Heart left ventricle (tissue), 16 donors: ENCODE data around the gene CAMKMT. TPM values are rescaled to one million over a fixed set of nuclear protein-coding genes. Genes with fewer than 3 reads are reported as not detected.
"Not testable (repeated sequence)": the region's sequence is repeated elsewhere in the genome, so short reads cannot be mapped to it uniquely, and the experiment has no call there.

ENCODE experiments used
- ATAC-seq, 4 donors: fragments of 200-7000 bp; cut with Tn5 transposase; one replicate each; pipeline ENCODE4 v1.9.1; 2020 to 2022; ENCODE audit warnings: moderate library complexity in 4 of 4, mild to moderate bottlenecking in 3 of 4, moderate number of reproducible peaks in 1 of 4
- DNase-seq, 5 donors: peaks; one replicate each; pipeline ENCODE4 v3.0.0-alpha.2; 2020
- H3K27ac ChIP-seq, 12 donors: fragments of 200-600 bp; sonication (generic) in 4 of 12; one replicate each; pipeline versions ENCODE4 v1.5.0 to v1.8.0; 2016 to 2022; ENCODE audit warnings: mild to moderate bottlenecking in 2 of 12
- H3K27me3 ChIP-seq, 9 donors: fragments of 200-600 bp; sonication (generic) in 2 of 9; one replicate each; pipeline versions ENCODE4 v1.5.1 to v1.8.0; 2016 to 2022; ENCODE audit warnings: mild to moderate bottlenecking in 3 of 9
- H3K36me3 ChIP-seq, 9 donors: fragments of 200-600 bp; sonication (generic) in 2 of 9; one replicate each; pipeline versions ENCODE4 v1.5.0 to v1.8.0; 2018 to 2022; ENCODE audit warnings: mild to moderate bottlenecking in 2 of 9
- H3K4me1 ChIP-seq, 12 donors: fragments of 200-600 bp; sonication (generic) in 4 of 12; one replicate each; pipeline versions ENCODE4 v1.5.0 to v1.8.0; 2016 to 2022; ENCODE audit warnings: mild to moderate bottlenecking in 3 of 12
- H3K4me3 ChIP-seq, 12 donors: fragments of 200-600 bp; sonication (generic) in 4 of 12; one replicate each; pipeline versions ENCODE4 v1.5.0 to v1.8.0; 2017 to 2022; ENCODE audit warnings: mild to moderate bottlenecking in 9 of 12, moderate library complexity in 4 of 12
- H3K9me3 ChIP-seq, 12 donors: fragments of 200-600 bp; sonication (generic) in 4 of 12; one replicate each; pipeline versions ENCODE4 v1.5.0 to v1.8.0; 2016 to 2022; ENCODE audit warnings: mild to moderate bottlenecking in 1 of 12
- POLR2A ChIP-seq, 2 donors: fragments of 450-650 bp; IDR thresholded peaks; one replicate each; pipeline ENCODE4 v1.6.1; 2017; ENCODE audit warnings: antibody characterized with exemption in 2 of 2, mild to moderate bottlenecking in 2 of 2, moderate library complexity in 2 of 2
- WGBS, 4 donors: extraction: QIAGEN DNeasy Blood & Tissue Kit in 2 of 4; methylation state at CpG; one replicate each; pipeline versions ENCODE4 v1.1.5 to v1.1.7; 2013 to 2018; 5-methylcytosine and 5-hydroxymethylcytosine counted together
- intact Hi-C, 10 donors: fragments of 100-400 bp; cut with DNase I; formaldehyde crosslinking; loops; one replicate each; pipeline versions ENCODE4 v1.11.1 to v1.14.2; 2022
- polyA plus RNA-seq, 2 donors: library from polyadenylated mRNA; stranded (reverse); fragments of 200-250 nt; gene quantifications; one replicate each; pipeline ENCODE4 v1.2.3, GENCODE V29; 2013
- total RNA-seq, 9 donors: library from RNA; depleted of rRNA in 2 of 9; stranded (reverse); fragments of >200 nt in 2 of 9; fragmentation: NEBNext Ultra II Directional in 3 of 9; extraction: Animal tissue kit (Norgen Biotek cat#: 25700) in 3 of 9; gene quantifications; one replicate each; pipeline versions ENCODE4 v1.1.0 to v1.2.4, GENCODE V29; 2016 to 2023
- TF ChIP-seq, protein P1 (sequence below), 12 donors: fragments of 200-600 bp; sonication (generic) in 4 of 12; IDR thresholded peaks; one replicate each; pipeline versions ENCODE4 v1.5.0 to v1.8.0; 2018 to 2022; ENCODE audit warnings: antibody characterized with exemption in 12 of 12, mild to moderate bottlenecking in 5 of 12
- donor health status: ischemic (EF 13 %, LVEDD 7.1; RV severe dilation, severe dysfunction).
- donor health status: healthy with polysubstance abuse.
- donor health status: DM: no; HTN: yes; CAD: no.
- donor health status: DM: no; HTN: no; CAD: no.
- donor health status: ischemic (EF 25% LVEDD 6.9; RV normal size, moderate dysfunction).
- donor health status: ischemic (EF 25% LVEDD 5.7; RV mildly dilated, moderate dysfunction).
- donor health status: healthy.
- donor health status: DM: yes; HTN: yes; CAD: no.
- donor health status: ischemic (EF 35%, LVEDD 5.7; RV mildly dilated, moderate dysfunction).
- donor health status: nonischemic (EF 11% LVEDD 7.7; RV severe dilation, severe dysfunction).
- donor health status: DM: yes; HTN: yes; CAD: no.
- donor health status: PGD.
- donor health status: ischemic (EF 29% LVEDD 5.4; RV normal size, mild dysfunction).
- donor health status: nonischemic (EF 23%, LVEDD 6.1; RV moderate dilation, normal function).

Gene CAMKMT
- total and polyA plus RNA-seq, 11 donors, result 2.5 to 10.1 (median 4.4) TPM

DNA sequence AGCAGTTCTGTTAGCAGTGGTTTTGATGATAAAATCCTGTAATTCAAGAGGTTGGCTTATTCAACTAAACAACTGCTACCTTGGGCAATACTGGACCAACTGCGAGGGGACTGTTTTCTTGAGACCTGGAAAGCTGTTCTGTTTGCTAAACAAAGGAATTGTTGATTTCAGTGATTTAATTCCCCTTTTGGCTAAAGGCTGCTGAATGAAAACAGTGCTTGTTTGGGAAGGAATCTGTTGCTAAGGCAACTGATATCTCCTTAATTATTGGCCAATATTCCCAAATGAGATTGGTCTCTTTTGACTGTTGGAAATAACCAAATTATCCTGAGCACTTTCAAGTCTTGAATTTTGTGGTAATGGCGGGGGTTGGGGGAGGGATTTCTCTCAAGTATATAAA, 136.8 kb downstream of the CAMKMT start:
- Histone ChIP-seq H3K4me1 (no peaks in the 10 kb centered on the region), H3K36me3 (no peaks in the 10 kb centered on the region), H3K27ac (no peak overlapping the region), H3K4me3 (no peak overlapping the region), H3K27me3 (no peaks in the 10 kb centered on the region), H3K9me3 (no peaks in the 10 kb centered on the region)
- 77 to 88% (median 81%) methylated on average over 2 of the region's 2 CpGs for WGBS, 4 donors
- intact Hi-C loops, result loop anchor here in 1 of 10 donors (10.0 kb wide), 1 partner anchor 56 kb away; no protein-coding TSS in a partner anchor
- no peak for DNase-seq
- no peak for TF ChIP-seq POLR2A (IDR thresholded peaks at IDR 0.05)
- TF ChIP-seq, protein P1, sequence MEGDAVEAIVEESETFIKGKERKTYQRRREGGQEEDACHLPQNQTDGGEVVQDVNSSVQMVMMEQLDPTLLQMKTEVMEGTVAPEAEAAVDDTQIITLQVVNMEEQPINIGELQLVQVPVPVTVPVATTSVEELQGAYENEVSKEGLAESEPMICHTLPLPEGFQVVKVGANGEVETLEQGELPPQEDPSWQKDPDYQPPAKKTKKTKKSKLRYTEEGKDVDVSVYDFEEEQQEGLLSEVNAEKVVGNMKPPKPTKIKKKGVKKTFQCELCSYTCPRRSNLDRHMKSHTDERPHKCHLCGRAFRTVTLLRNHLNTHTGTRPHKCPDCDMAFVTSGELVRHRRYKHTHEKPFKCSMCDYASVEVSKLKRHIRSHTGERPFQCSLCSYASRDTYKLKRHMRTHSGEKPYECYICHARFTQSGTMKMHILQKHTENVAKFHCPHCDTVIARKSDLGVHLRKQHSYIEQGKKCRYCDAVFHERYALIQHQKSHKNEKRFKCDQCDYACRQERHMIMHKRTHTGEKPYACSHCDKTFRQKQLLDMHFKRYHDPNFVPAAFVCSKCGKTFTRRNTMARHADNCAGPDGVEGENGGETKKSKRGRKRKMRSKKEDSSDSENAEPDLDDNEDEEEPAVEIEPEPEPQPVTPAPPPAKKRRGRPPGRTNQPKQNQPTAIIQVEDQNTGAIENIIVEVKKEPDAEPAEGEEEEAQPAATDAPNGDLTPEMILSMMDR (IDR thresholded peaks at IDR 0.05), result no peak
- ATAC-seq, result no peak

DNA sequence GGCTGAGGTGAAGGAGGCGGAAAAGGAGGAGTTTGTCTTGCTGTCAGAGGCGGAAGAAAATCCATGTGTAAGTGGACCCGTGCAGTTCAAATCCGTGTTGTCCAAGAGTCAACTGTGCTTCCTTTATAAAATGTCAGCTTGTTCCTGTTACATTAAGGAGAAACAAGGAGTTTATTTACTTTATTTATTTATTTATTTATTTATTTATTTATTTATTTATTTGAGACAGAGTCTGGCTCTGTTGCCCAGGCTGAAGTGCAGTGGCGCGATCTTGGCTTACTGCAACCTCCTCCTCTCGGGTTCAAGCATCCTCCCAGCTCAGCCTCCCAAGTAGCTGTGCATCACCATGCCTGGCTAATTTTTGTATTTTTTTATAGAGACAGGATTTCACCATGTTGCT, 143.9 kb downstream of the CAMKMT start:
- ATAC-seq, H3K4me3 ChIP-seq, H3K4me1 ChIP-seq, H3K9me3 ChIP-seq, intact Hi-C loops, DNase-seq, H3K27me3 ChIP-seq, H3K27ac ChIP-seq, H3K36me3 ChIP-seq: not testable (repeated sequence)
- WGBS, 4 donors, result 95 to 99% (median 98%) methylated on average over 7 of the region's 7 CpGs

DNA sequence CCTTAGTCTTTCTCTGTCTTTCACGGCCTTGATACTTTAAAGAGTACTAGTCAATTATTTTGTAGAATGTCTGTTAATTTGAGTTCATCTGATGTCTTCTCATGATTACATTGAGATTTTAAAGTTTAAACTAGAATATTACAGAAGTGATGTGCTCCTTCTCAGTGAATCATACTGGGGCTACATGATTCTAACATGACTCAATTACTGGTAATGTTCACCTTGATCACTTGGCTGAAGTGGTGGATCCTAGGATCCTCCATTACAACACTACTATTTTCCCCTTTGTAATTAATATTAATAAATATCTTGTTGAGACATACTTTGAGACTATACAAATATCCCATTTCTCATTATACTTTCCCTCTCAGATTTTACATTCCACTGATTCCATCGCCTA, 148.5 kb downstream of the CAMKMT start:
- no peak for DNase-seq
- Histone ChIP-seq H3K4me3 (no peak overlapping the region), H3K36me3 (no peaks in the 10 kb centered on the region), H3K27me3 (no peaks in the 10 kb centered on the region), H3K4me1 (no peaks in the 10 kb centered on the region), H3K27ac (no peak overlapping the region), H3K9me3 (no peaks in the 10 kb centered on the region)
- ATAC-seq, result no peak
- 96 to 98% (median 97%) methylated on average over 2 of the region's 2 CpGs for WGBS, 4 donors
- TF ChIP-seq, protein P1 (IDR thresholded peaks at IDR 0.05), result no peak
- no peak for TF ChIP-seq POLR2A (IDR thresholded peaks at IDR 0.05)
- intact Hi-C loops, result no loop called here

DNA sequence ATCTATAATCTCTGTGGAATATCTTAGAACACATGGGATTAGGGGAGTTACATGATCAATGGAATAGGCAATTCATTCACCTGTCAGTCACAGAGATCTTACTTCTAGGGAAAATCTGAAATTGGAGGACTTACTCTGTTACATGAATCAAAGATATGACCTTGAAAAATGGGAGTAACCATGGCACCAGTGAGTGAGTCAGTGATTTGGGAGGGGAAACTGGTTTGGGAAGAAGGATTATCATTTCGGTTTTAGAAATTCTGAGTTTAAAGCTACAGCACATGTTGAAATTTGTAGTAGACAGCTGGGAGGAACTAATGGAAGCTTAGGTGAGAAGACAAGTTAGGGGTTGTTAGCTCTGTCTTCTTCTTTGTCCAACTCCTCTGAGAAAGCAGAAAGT, 153.7 kb downstream of the CAMKMT start:
- peaks cover 0 to 4% (median 0%) of the 10 kb centered on the region in 12 donors for H3K9me3 ChIP-seq
- 48 to 90% (median 77%) methylated on average over 1 of the region's 1 CpG for WGBS, 4 donors
- no peaks in the 10 kb centered on the region for H3K27me3 ChIP-seq
- TF ChIP-seq POLR2A (IDR thresholded peaks at IDR 0.05), result no peak
- TF ChIP-seq, protein P1 (IDR thresholded peaks at IDR 0.05), result no peak
- no peaks in the 10 kb centered on the region for H3K4me1 ChIP-seq
- DNase-seq, result no peak
- H3K27ac ChIP-seq, result no peak overlapping the region
- no peaks in the 10 kb centered on the region for H3K36me3 ChIP-seq
- intact Hi-C loops, result no loop called here
- no peak overlapping the region for H3K4me3 ChIP-seq
- ATAC-seq, result no peak

DNA sequence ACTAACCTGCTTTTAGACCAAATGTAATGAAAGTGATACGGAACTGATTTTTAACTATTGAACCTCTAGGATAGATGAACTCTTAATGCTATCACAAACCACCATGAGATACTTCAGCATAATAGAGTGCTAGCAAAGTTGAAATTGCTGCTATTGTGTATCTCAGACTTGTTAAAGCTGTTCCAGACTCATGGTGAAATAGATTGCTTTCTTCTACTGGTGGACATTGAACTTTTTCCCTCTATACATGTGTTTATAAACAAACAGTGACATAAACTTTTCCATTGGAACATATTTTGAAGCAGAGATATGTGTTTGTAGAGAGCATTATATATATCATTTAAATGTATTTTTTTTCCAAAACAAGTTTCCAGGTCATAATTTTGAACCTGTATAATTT, 157.3 kb downstream of the CAMKMT start:
- intact Hi-C loops, result no loop called here
- ATAC-seq, result no peak
- no peak overlapping the region for H3K4me3 ChIP-seq
- H3K9me3 ChIP-seq, result peaks cover 0 to 37% (median 17%) of the 10 kb centered on the region in 12 donors
- H3K27me3 ChIP-seq, result no peaks in the 10 kb centered on the region
- DNase-seq, result no peak
- no peaks in the 10 kb centered on the region for H3K4me1 ChIP-seq
- no peak for TF ChIP-seq POLR2A (IDR thresholded peaks at IDR 0.05)
- TF ChIP-seq, protein P1 (IDR thresholded peaks at IDR 0.05), result no peak
- 97 to 98% (median 97%) methylated on average over 1 of the region's 1 CpG for WGBS, 4 donors
- no peak overlapping the region for H3K27ac ChIP-seq
- no peaks in the 10 kb centered on the region for H3K36me3 ChIP-seq
